HepG2 (cell line): ENCODE data around the gene CHKA. TPM values are rescaled to one million over a fixed set of nuclear protein-coding genes. Genes with fewer than 3 reads are reported as not detected.

ENCODE experiments used
- ATAC-seq: fragments of 200-7000 bp; cut with Tn5 transposase; 3 replicates; pipeline ENCODE4 v1.9.1; 2020; ENCODE audit warnings: mild to moderate bottlenecking, moderate library complexity
- BruUV-seq: library from RNA; stranded (reverse); fragments of 400-500 nt; replicated peaks from 2 replicates; lab custom pipeline; 2021; lab: Mats Ljungman, UMichigan
- CTCF ChIA-PET: fragments of 300-600 bp; formaldehyde crosslinking; extraction: SDS; loops from one replicate; lab custom pipeline; 2021; ENCODE audit warnings: low total read pairs, inconsistent platforms, low intra/inter-chr PET ratio; lab: Yijun Ruan, JAX
- POLR2A ChIA-PET: fragments of 350-600 bp; sonication (Branson Sonifier 250); formaldehyde crosslinking; loops from one replicate; lab custom pipeline; 2020; ENCODE audit warnings: antibody characterized with exemption, inconsistent platforms; lab: Yijun Ruan, JAX
- DNase-seq: peaks from one replicate; pipeline ENCODE4 v3.0.0-alpha.2; 2015; ENCODE audit warnings: low spot score
- FAIRE-seq: peaks from 3 replicates; lab custom pipeline; 2011; peaks lifted over from hg19 to GRCh38; lab: Jason Lieb, UNC
- H2AFZ ChIP-seq: one replicate; pipeline ENCODE4 v1.6.1; 2011; ENCODE audit warnings: low read length, inconsistent platforms
- H3K27ac ChIP-seq: fragments of 300-600 bp; 3 replicates; pipeline ENCODE4 v1.8.0; 2011; ENCODE audit warnings: mixed run types, mild to moderate bottlenecking, mixed read lengths, low read length, inconsistent platforms; ENCODE audit not compliant: insufficient read depth; ENCODE audit errors: extremely low read length
- H3K27me3 ChIP-seq, 2 experiments: fragments of 200-600 bp in 1 of 2; 2 replicates in 1 of 2; 3 replicates in 1 of 2; pipeline versions ENCODE4 v1.6.0 to v1.8.0; 2011; ENCODE audit warnings: low read length in 2 of 2, mild to moderate bottlenecking in 2 of 2, moderate library complexity in 2 of 2, inconsistent platforms in 1 of 2; ENCODE audit not compliant: insufficient read depth in 2 of 2, control insufficient read depth in 1 of 2
- H3K36me3 ChIP-seq, 2 experiments: fragments of 200-600 bp in 1 of 2; replicated peaks in 1 of 2; 2 replicates in 1 of 2; 3 replicates in 1 of 2; pipeline versions ENCODE4 v1.5.1 to v1.8.0; 2011; ENCODE audit warnings: low read length in 2 of 2, inconsistent platforms in 1 of 2; ENCODE audit not compliant: insufficient read depth in 2 of 2, control insufficient read depth in 1 of 2
- H3K4me1 ChIP-seq: 2 replicates; pipeline ENCODE4 v1.5.1; 2012; ENCODE audit warnings: low read length, inconsistent platforms; ENCODE audit not compliant: insufficient read depth
- H3K4me2 ChIP-seq: 2 replicates; pipeline ENCODE4 v1.6.0; 2011; ENCODE audit warnings: low read depth, low read length, inconsistent platforms
- H3K4me3 ChIP-seq, 3 experiments: fragments of 200-600 bp in 1 of 3; sonication (generic), shearing (Covaris generic) in 1 of 3; replicated peaks in 1 of 3; 2 replicates each; pipeline ENCODE4 v1.5.1; 2011 to 2016; ENCODE audit warnings: low read length in 3 of 3, inconsistent platforms in 2 of 3, low read depth in 2 of 3, mild to moderate bottlenecking in 2 of 3, control low read depth in 1 of 3, mixed read lengths in 1 of 3; ENCODE audit not compliant: insufficient read depth in 1 of 3
- H3K79me2 ChIP-seq: one replicate; pipeline ENCODE4 v1.6.1; 2011; ENCODE audit warnings: low read length, inconsistent platforms; ENCODE audit not compliant: insufficient read depth
- H3K9ac ChIP-seq: 2 replicates; pipeline ENCODE4 v1.6.0; 2011; ENCODE audit warnings: mild to moderate bottlenecking, low read depth, low read length, inconsistent platforms; ENCODE audit not compliant: insufficient read depth
- H3K9me3 ChIP-seq: 2 replicates; pipeline ENCODE4 v1.5.1; 2012; ENCODE audit warnings: mild to moderate bottlenecking, low read length
- H4K20me1 ChIP-seq: 2 replicates; pipeline ENCODE4 v1.6.0; 2011; ENCODE audit warnings: inconsistent platforms, mild to moderate bottlenecking, low read length, moderate library complexity; ENCODE audit not compliant: insufficient read depth
- SOX5 ChIP-seq: IDR thresholded peaks from 2 replicates; pipeline ENCODE4 v1.6.1; 2016; ENCODE audit warnings: borderline replicate concordance
- ZNF432 ChIP-seq: sonication (generic); formaldehyde crosslinking; IDR thresholded peaks from 2 replicates; pipeline ENCODE4 v1.5.0; 2020; ENCODE audit warnings: missing genetic modification reagents, mild to moderate bottlenecking, borderline replicate concordance
- ZNF703 ChIP-seq: sonication (generic); formaldehyde crosslinking; IDR thresholded peaks from 2 replicates; pipeline ENCODE4 v1.5.1; 2020; ENCODE audit warnings: missing genetic modification reagents, mild to moderate bottlenecking, moderate library complexity, borderline replicate concordance
- ZNF713 ChIP-seq: sonication (generic); formaldehyde crosslinking; IDR thresholded peaks from 2 replicates; pipeline ENCODE4 v1.4.0; 2020; ENCODE audit warnings: mild to moderate bottlenecking, missing genetic modification reagents
- WGBS: methylation state at CpG from one replicate; pipeline ENCODE4 v1.1.6; 2017; ENCODE audit warnings: low lambda C conversion rate; 5-methylcytosine and 5-hydroxymethylcytosine counted together
- in situ Hi-C: cut with HindIII; loops from 2 replicates; pipeline ENCODE4 v1.10.0; 2017; ENCODE audit warnings: low pct_unique_long_range_greater_than_20kb; ENCODE audit not compliant: extremely low pct_ligation_motif_present
- intact Hi-C: fragments of 100-400 bp; cut with micrococcal nuclease; formaldehyde crosslinking; loops from one replicate; pipeline ENCODE4 v1.10.0; 2022; ENCODE audit not compliant: unreplicated experiment
- polyA plus RNA-seq, 8 experiments: library from polyadenylated mRNA; depleted of rRNA in 3 of 8; stranded (reverse) in 7 of 8; unstranded in 1 of 8; fragments of >200 nt; fragmentation: Illumina TruSeq in 4 of 8; extraction: Trizol in 4 of 8; gene quantifications; 2 replicates each; pipeline versions ENCODE4 v1.2.1 to v1.2.3, GENCODE V29; 2011 to 2016; ENCODE audit warnings: low read depth in 4 of 8, missing spikeins in 1 of 8, mixed read lengths in 1 of 8; ENCODE audit not compliant: insufficient read depth in 1 of 8
- total RNA-seq, 5 experiments: library from RNA; depleted of rRNA; stranded (reverse); fragments of >200 nt; fragmentation: Illumina TruSeq; extraction: Trizol; gene quantifications; 2 replicates each; pipeline ENCODE4 v1.2.3, GENCODE V29; 2016; ENCODE audit warnings: low read depth in 1 of 5
- TF ChIP-seq, protein P1 (sequence below): sonication (generic); formaldehyde crosslinking; IDR thresholded peaks from 2 replicates; pipeline ENCODE4 v1.8.1; 2023; ENCODE audit warnings: missing genetic modification reagents, inconsistent platforms, borderline replicate concordance
- TF ChIP-seq, protein P2 (sequence below): sonication (generic); formaldehyde crosslinking; IDR thresholded peaks from 2 replicates; pipeline ENCODE4 v1.4.0; 2020; ENCODE audit warnings: missing genetic modification reagents
- TF ChIP-seq, protein P3 (sequence below): sonication (generic); formaldehyde crosslinking; IDR thresholded peaks from 2 replicates; pipeline ENCODE4 v1.8.0; 2022; ENCODE audit warnings: mild to moderate bottlenecking, missing genetic modification reagents
- TF ChIP-seq, protein P4 (sequence below): IDR thresholded peaks from 2 replicates; pipeline ENCODE4 v1.6.1; 2016

Gene CHKA
- total and polyA plus RNA-seq, 2 of the 13 experiments (the other 11 are each of a cell fraction or from before 2014, with no cell fraction given) = 71.6 to 92.7 TPM

DNA sequence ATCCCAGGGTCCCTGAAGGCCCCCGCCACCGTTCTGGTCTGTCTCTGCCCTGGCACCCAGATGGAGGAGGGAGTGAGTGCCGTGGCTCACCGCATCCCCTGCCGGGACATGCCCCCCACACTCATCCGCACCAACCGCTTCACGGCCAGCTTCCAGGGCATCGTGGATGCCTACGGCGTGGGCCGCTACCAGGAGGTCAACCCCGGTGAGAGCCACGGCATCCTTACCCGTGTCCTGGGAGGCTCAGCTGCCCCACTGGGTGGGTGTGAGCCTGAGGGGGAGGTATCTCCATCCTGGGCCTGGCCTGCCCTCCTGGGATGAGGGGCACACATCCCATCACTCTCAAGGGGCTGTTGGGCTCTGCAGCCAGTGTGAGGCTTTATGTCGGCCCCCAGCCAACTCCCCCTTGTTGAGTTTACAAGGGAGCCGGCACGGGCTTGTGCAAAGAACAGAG, 76.3 kb downstream of the CHKA start:
- intact Hi-C loops = no loop called here
- Histone ChIP-seq H4K20me1 (no peaks in the 10 kb centered on the region), H2AFZ (no peak overlapping the region), H3K4me1 (peaks cover 9% of the 10 kb centered on the region), H3K4me2 (no peak overlapping the region), H3K27me3 (no peaks in the 10 kb centered on the region), H3K4me3 (no peak overlapping the region), H3K79me2 (peaks cover 11% of the 10 kb centered on the region), H3K9me3 (no peaks in the 10 kb centered on the region), H3K27ac (no peak overlapping the region), H3K9ac (no peak overlapping the region), H3K36me3 (peaks cover 10 to 22% of the 10 kb centered on the region in 2 experiments; a peak in 4 of 5 replicates)
- ATAC-seq = no peak
- ChIA-PET POLR2A (interaction anchor here (0.7 kb wide), 1 partner anchor 55 kb away, joined by 3 read pairs; no protein-coding TSS in a partner anchor), CTCF (no interaction called here)
- in situ Hi-C loops = no loop called here
- 96% methylated on average over 5 of the region's 18 CpGs for WGBS
- BruUV-seq = no TSS peak
- no peak for FAIRE-seq
- DNase-seq = no peak
- TF ChIP-seq ZNF703 (no peak), SOX5 (CRISPR knock-in tag) (no peak), ZNF713 (CRISPR knock-in tag) (no peak), ZNF432 (CRISPR knock-in tag) (no peak)
- TF ChIP-seq, protein P1, sequence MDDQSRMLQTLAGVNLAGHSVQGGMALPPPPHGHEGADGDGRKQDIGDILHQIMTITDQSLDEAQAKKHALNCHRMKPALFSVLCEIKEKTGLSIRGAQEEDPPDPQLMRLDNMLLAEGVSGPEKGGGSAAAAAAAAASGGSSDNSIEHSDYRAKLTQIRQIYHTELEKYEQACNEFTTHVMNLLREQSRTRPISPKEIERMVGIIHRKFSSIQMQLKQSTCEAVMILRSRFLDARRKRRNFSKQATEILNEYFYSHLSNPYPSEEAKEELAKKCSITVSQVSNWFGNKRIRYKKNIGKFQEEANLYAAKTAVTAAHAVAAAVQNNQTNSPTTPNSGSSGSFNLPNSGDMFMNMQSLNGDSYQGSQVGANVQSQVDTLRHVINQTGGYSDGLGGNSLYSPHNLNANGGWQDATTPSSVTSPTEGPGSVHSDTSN = no peak
- TF ChIP-seq, protein P2, sequence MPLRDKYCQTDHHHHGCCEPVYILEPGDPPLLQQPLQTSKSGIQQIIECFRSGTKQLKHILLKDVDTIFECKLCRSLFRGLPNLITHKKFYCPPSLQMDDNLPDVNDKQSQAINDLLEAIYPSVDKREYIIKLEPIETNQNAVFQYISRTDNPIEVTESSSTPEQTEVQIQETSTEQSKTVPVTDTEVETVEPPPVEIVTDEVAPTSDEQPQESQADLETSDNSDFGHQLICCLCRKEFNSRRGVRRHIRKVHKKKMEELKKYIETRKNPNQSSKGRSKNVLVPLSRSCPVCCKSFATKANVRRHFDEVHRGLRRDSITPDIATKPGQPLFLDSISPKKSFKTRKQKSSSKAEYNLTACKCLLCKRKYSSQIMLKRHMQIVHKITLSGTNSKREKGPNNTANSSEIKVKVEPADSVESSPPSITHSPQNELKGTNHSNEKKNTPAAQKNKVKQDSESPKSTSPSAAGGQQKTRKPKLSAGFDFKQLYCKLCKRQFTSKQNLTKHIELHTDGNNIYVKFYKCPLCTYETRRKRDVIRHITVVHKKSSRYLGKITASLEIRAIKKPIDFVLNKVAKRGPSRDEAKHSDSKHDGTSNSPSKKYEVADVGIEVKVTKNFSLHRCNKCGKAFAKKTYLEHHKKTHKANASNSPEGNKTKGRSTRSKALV = no peak
- TF ChIP-seq, protein P3, sequence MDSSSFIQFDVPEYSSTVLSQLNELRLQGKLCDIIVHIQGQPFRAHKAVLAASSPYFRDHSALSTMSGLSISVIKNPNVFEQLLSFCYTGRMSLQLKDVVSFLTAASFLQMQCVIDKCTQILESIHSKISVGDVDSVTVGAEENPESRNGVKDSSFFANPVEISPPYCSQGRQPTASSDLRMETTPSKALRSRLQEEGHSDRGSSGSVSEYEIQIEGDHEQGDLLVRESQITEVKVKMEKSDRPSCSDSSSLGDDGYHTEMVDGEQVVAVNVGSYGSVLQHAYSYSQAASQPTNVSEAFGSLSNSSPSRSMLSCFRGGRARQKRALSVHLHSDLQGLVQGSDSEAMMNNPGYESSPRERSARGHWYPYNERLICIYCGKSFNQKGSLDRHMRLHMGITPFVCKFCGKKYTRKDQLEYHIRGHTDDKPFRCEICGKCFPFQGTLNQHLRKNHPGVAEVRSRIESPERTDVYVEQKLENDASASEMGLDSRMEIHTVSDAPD = no peak
- TF ChIP-seq, protein P4, sequence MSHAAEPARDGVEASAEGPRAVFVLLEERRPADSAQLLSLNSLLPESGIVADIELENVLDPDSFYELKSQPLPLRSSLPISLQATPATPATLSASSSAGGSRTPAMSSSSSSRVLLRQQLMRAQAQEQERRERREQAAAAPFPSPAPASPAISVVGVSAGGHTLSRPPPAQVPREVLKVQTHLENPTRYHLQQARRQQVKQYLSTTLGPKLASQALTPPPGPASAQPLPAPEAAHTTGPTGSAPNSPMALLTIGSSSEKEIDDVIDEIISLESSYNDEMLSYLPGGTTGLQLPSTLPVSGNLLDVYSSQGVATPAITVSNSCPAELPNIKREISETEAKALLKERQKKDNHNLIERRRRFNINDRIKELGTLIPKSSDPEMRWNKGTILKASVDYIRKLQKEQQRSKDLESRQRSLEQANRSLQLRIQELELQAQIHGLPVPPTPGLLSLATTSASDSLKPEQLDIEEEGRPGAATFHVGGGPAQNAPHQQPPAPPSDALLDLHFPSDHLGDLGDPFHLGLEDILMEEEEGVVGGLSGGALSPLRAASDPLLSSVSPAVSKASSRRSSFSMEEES = no peak
